Measurements from ENCODE around the gene CABLES2.

DNA sequence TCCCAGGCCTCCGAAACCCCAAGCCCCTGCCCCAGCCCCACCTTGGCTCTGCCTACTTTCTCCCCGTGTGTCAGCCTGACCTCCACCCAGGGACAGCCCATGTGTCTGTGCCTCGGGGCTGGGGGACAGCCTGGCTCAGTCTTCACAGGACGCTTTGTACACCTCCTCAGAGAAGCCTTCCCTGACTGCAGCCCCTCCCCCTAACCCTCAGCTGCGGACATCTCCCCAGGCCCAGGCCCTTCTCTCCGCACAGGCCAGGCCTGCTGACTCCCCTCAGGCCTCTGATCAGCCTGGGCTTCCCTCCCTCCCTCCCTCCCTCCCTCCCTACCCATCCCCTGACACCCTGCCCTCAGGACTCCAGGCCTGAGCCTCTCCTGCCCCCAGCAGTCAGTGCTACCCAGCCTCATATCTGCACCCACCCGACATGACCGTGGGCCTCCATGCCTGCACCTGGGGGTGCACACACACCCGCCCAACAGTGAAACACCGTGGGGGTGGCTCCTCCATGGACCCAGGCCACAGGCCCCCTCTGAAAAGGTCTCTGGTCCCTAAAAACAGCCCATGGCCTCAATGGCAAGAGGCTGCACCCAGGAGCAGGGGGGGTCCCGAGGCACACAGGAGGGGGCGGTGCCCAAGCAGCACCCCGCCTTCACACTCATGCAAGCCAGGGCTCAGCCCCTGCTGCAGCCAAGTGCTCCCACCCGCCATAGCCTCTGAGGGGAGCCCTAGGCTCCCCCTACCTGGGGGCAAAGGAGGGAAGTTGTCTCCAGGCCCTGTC, 52.9 kb downstream of the CABLES2 start:
- TF ChIP-seq, protein P1, sequence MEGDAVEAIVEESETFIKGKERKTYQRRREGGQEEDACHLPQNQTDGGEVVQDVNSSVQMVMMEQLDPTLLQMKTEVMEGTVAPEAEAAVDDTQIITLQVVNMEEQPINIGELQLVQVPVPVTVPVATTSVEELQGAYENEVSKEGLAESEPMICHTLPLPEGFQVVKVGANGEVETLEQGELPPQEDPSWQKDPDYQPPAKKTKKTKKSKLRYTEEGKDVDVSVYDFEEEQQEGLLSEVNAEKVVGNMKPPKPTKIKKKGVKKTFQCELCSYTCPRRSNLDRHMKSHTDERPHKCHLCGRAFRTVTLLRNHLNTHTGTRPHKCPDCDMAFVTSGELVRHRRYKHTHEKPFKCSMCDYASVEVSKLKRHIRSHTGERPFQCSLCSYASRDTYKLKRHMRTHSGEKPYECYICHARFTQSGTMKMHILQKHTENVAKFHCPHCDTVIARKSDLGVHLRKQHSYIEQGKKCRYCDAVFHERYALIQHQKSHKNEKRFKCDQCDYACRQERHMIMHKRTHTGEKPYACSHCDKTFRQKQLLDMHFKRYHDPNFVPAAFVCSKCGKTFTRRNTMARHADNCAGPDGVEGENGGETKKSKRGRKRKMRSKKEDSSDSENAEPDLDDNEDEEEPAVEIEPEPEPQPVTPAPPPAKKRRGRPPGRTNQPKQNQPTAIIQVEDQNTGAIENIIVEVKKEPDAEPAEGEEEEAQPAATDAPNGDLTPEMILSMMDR (IDR thresholded peaks at IDR 0.05): no peak
- TF ChIP-seq POLR2A (IDR thresholded peaks at IDR 0.05): no peak
